HG03103 (cell line): Measurements from ENCODE around the gene ZNF423.

ENCODE experiments used
- ATAC-seq: cut with Tn5 transposase; IDR thresholded peaks from one replicate; pipeline ENCODE4 v1.9.1; 2021; ENCODE audit warnings: low read depth; ENCODE audit not compliant: unreplicated experiment

The ZNF423 gene

DNA sequence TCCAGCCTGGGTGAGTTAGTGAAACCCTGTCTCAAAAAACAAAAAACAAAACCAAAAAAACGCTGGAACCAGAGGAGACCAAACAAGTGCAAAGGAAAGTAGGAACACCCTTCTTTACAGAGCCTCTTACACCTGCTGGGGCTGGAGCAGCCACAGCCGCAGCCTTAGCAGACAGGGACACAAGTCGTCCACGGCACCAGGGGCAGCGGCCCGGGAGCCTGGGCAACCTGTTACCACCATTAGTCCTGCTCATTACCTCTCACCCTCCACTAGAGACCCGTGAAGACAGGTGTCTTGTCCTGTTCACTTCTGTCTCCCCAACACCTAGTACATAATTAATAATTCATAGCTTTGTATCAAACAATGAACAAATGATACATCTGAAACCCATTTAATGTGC is 398.7 kb downstream of the ZNF423 start:
- no peak for ATAC-seq

DNA sequence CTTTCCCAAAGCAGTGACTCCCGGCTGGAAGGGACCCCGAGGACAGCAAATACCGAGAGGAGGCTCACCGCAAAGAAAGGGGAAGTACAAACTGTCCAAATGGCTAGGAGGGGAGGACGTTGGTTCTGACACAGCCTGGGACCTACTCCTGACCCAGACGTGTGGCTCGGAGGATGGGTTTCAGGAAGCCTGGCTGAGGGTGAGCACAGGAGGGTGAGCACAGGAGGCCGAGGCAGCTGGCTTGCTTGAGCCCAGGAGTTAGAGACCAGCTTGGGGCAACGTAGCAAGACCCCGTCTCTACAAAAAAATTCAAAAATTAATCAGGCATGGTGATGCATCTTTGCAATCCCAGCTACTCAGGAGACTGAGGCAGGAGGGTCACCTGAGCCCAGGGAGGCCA is 399.1 kb downstream of the ZNF423 start:
- no peak for ATAC-seq

DNA sequence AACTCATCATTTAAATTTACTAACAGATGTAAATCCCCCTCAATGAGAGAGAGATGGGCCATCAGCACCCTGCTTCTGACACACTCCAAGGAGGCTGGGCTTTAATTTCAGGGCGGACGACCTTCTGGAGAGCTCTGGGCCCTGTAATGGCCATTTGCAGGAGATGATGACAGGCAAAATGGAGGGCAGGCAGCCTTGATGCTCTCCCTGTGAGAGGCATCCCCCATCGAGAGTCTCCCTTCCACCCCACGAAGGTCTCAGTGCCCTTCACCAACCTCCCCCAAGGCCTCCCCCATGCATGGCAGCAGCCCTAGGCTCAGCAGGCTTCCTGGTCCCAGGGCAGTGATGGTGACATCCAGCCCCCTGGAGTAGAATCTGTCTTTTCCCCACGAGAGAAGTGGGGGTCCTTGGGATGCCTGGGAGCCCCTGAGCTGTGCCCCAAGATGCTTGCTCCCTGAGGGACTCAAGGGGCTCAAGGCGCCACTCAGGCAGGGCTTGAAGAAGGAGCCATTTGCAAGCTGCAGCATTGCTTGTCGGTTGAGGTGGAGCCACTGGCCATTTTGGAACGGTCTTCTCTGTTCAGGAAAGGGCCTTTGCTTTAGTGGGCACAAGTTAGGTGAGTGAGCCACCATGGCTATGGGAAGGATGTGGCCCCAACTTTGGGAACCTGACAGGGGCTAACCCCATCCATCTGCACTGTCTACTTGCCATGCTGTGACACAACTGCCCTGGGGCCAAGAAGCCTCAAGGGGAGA is 399.7 kb downstream of the ZNF423 start:
- ATAC-seq: no peak

DNA sequence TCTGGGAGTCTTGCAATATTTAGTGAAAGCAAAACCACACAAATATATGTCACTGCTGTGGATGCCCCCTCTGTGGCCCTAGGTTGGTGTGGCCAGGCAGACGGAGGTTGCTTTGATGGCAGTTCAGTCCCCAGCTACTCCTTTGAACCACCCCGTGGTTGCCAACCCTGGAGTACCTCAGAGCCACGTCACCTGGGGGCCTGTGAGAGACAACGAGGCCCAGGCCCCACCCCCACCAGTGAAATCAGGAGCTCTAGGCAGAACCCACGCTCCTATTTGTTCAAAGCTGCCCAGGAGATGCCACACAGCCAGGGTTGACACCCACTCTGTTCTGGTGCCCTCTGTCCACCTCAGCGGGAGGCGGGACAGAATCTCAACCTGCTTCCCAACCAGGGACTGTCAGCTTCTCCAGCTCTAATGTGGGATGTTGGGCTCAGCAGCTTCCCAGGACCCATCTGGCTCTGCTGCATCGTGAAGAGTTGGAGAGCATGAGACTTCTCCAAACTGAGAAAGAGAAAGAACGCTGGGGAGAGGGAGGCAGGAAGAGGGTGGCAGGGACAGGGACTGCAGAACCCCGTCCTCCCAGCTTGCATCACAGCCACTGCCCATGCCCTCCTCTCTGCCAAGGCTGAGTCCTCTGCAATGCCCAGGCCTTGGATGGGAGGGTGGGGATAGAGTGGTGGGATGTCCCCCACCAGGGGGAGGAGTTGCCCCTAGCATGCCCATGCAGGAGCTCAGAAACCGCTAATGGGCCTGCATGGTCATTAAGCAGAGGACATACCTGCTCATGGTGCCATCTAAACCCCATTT is 400.5 kb downstream of the ZNF423 start:
- ATAC-seq: no peak

DNA sequence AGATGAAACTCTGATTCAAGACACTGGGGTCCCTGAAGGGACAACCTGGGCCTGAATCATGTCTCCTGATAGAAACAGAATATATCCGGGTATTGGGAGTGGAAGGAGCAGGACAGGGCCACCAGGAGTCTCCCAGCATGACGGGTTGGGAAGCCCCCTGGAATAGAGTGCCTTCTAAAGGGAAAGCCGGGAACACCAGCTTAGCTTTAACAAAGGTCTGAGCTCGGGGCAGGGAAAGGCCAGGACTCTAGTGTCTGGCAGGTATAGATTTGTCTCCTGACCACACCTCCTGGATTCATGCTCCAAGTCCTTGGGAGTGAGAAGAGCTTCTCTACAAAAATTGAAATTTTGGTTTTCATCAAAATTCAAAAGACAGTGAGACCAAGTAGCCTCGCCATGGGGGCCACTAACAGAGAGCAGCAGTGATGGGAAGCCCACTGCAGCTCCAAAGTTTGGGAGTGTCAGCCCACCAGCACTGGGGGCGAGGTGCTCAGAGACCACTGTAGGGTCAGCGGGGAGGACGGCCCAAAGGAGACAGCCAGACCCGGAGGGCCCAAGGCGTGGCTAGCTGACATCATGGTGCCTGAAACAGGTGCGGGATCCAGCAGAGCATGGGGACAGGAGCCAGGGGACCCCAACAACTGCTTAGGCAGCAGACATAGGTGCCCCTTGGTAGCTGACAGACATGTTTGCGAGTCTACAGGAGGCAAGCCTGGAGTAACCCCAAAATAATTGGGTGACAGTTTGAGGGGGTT is 401.3 kb downstream of the ZNF423 start:
- ATAC-seq: no peak

DNA sequence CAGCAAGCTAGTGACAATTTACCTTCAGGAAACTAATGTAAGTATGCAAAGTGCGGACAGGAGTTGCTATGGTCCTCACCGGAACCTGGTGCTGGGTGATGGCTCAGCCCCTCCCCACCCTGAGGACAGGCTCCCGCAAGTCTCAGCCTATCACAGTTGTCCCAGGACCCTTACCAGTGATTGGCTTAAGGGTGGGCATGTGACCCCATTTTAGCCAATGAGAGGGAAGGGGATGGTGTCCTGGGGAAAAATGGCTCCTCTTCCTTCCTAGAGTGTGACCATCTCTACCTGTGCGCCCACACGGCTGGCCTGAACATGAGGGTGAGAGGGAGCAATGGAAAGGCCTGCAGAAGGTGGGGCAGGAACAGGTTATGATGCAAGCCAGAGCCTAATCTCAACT is 401.9 kb downstream of the ZNF423 start:
- no peak for ATAC-seq

DNA sequence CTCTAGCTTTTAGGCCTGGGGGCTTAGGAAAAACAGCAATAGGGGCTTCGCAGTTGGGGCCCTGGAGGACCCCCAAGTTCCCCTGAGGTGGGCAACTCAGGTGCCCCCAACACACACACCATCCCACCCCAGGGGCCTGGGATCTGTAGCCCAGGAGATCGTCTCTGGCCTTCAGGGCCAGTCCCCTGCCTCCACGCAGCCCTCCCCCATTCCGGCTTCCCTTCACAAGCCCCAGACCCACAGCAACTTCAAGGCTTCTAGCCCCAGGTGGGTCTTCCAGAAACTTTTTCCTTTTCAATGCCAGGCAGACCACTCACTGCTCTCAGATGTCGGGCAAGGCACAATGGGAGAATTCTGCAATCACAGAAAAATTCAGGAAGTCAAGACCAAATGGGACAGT is 402.9 kb downstream of the ZNF423 start:
- ATAC-seq: no peak

DNA sequence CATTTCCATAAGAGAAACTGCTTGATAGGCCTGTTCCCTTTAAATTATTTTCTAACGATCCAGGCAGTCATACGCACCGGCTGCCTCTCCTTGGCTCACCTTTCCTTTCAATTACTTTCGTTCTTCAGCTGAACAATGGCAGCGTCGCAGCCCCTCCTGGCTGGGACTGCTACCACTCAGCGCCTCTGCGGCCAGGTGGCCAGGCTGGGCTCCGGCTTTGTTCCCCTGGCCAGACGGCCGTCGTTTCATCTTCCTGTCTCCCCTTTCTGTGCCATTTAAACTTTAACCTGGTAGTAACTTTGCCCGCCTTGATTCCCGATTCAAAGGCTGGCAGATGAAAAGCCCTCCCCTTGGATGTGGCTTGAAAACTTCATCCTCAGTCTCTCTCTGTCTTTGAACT is 403.3 kb downstream of the ZNF423 start:
- no peak for ATAC-seq

DNA sequence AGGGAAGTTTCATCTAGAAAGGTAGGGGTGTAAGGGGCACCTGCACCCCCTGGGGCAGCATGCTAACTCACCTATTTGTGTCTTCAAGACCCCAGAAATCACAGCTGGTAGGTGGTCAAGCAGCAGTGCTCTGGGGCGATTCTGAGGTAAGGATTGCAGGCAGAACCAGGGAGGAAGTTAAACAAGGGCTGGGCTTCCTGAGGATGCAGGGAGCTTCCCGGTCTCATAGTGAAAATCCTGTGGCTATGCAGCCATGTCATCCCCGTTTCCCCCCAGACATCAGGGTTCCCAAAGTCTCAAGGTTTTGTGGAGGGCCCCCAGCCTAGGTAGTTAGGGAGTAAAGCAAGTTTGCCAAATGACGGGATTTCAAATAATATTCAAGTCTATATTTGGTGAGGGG is 403.8 kb downstream of the ZNF423 start:
- no peak for ATAC-seq

DNA sequence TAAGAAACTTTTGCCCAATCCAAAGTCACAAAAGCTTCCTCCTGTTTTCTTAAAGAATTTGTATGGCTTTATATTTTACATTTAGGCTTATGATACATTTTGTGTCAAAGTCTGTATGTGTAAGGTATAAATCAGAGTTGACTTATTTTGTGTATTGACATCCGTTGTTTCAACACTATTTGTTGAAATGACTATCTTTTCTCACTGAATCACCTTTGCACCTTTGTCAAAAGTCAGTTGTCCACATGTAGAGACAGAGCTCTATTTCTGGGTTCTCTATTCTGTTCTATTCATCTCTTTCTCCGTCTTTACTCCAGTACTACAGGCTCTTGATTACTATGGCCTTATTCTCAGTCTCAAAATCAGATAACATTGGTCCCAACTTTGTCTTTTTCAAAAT is 409.1 kb downstream of the ZNF423 start:
- no peak for ATAC-seq

DNA sequence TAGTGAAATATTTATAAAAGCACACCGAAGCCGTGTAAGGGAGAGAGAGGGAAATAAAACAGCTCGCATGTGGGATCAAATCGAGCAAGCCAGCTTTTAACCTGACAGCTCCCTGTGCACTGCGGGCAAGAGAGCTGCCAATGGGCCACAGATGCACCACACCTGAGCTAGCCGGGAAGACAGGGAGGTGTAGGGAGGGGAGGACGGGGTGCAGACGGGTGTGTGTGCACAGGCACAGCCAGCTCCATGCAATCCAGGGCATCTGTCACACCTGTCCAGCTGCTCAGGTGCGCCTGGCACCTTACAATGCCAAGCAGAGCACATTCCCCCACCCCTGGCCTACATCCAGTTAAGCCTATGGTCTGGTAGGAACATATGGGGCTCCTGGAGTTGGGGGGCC is 412.3 kb downstream of the ZNF423 start:
- ATAC-seq: no peak

DNA sequence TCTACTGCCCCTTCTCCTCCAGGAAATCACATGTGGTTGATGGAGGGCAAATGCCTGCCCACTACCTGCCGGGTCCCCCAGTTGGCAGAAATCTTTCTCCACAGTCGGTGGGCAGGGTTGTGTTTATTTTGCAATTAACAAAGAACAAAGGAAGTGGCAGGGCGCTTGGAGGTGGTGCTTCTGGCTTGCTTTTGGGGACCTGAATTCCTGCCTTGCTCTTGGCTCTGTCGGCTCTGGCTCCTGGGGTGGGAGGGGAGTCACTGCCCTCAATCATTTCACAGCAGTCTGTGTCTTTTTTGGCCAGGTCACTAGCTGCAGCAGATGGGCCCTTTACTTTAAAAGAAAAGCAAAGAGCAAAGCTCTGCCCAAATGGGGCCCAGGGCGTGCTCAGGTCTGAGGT is 413.1 kb downstream of the ZNF423 start:
- ATAC-seq: no peak

DNA sequence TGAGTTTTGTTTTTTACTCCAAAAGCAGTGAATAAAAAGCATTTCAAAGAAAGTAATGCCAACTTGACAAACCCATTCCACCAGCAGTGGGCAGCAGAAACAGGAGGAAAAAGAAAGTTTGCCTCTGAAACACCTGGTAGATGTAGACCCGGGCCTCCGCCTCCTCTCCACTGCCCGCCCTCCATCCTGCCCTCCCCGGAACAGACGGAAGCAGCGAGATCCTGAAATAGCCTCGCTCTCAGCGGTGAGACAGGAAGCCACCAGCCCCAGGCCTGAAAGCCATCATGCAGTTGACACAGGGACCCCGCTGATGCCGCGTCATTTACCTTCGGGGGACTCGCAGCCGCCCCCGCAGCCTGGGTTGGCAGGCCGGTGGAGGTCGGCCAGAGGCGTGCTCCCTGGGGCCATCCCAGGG is 414.5 kb downstream of the ZNF423 start:
- ATAC-seq: peak; percentile 96

DNA sequence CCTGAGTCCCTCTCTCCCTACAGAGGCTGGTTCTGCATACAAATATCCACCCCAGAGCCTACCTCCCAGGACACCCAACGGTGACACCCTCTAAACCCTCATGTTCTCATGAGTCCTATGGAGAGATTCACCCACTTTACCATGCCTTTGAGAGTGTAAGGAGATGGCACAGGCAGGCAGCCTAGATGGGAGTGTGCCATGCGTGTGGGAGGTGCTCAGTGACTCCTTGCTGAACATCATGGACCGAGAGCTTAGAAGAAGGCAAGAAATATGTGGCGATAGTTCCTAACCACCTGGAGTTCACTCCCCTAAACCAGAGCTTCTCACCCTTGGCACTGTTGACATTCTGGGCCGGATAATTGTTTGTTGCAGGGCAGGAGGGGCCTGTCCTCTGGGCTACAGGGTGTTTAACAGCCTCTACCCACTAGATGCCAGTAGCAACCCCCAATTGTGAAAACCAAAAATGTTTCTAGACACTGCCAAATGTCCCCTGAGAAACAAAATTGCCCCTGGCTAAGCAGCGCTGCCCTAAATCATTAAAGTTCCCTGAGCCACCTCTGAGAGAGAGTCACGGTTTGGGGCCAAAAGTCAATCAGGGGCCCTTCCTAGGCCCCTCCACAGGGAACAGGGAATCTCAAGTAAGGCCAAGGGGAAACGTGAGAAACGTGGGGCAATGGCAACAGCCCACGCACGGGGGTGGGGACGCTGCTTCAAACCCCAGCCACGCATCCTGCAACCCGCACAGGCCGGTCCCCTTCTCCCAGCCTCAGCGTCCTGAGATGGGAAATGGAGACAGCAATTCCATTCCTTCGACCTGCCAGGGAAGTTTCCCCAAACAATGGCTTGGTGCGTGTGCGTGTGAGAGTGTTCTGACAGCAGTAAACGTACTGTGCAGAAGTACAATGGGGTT is 415.5 kb downstream of the ZNF423 start:
- no peak for ATAC-seq

DNA sequence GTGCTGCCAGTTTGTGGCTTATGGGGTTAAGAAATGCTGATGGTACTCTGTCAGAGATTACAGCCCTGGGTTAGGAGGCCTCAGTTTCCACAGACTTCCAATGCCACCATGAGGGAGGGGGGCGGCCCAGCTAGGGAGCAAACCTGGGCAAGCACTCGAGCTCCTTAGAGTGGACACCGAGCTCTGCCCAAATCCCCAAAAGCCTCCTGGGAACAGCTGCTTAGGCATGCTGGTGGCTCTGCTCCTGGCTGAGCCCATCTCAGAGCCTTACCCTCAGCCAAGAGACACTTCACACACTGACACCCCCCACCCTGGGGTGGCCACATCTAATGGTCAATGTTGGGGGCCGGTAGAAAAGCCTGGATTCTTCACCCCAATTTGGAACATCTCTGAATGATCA is 416.2 kb downstream of the ZNF423 start:
- no peak for ATAC-seq

DNA sequence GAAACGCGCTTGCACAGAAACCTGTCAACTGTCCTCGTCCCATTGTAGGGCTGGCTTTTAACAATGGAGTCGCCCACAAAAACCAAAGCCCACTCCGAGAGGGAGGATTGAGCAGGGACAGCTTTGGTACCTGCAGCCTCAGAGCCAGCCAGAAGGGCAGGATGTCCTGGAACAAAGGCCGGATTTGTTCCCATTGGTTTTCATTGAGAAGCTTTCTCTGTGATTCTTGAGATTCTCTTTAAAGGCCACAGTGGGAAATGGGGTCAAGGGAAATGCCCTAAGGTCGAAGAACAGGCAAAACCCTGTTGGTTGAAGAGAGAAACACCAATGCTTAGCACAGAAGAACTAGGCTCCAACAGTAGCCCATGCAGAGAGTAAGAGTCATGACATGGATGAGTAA is 416.9 kb downstream of the ZNF423 start:
- ATAC-seq: no peak
